Measurements from ENCODE around the gene TBXAS1. TPM values are rescaled to one million over a fixed set of nuclear protein-coding genes. Genes with fewer than 3 reads are reported as not detected.

TBXAS1 gene
- total RNA-seq, 1 experiment from 2014 or later: 2.2 TPM

GRCh38 chr7:140039896-140040295 is 210.8 kb downstream of the TBXAS1 start:
- H3K4me3 ChIP-seq: no peak overlapping the region
- ChIA-PET POLR2A (ENCODE audit: unreplicated experiment) (no interaction called here), CTCF (no interaction called here)
- H3K79me2 ChIP-seq (ENCODE audit: low read depth): no peaks in the 10 kb centered on the region
- no peaks in the 10 kb centered on the region for H4K20me1 ChIP-seq (ENCODE audit: insufficient read depth)
- H3K9me3 ChIP-seq (ENCODE audit: insufficient read depth, low read depth): no peaks in the 10 kb centered on the region
- no peaks in the 10 kb centered on the region for H3F3A ChIP-seq (ENCODE audit: insufficient read depth, low read depth)
- BruUV-seq (replicated peaks): no TSS peak
- H2AFZ ChIP-seq: no peak overlapping the region
- intact Hi-C loops (cut with micrococcal nuclease; ENCODE audit: unreplicated experiment): no loop called here
- no peak for DNase-seq
- no peaks in the 10 kb centered on the region for H3K4me1 ChIP-seq (replicated peaks; ENCODE audit: insufficient read depth)
- no peak for TF ChIP-seq CTCF (conservative IDR thresholded peaks at IDR 0.05)
- TF ChIP-seq EZH2 (IDR thresholded peaks at IDR 0.05; ENCODE audit: low read depth): no peak
- no peak overlapping the region for H3K4me2 ChIP-seq
- 0 out of 2 replicates have a peak, but pooled peaks cover 3% of the 10 kb centered on the region for H3K36me3 ChIP-seq (ENCODE audit: low read depth)
- no peak overlapping the region for H3K27ac ChIP-seq
- no peaks in the 10 kb centered on the region for H3K27me3 ChIP-seq (ENCODE audit: insufficient read depth, low read depth)
- H3K9me2 ChIP-seq (ENCODE audit: insufficient read depth): no peaks in the 10 kb centered on the region

- H3K36me3 ChIP-seq (ENCODE audit: low read depth): 0 out of 2 replicates have a peak, but pooled peaks cover 3% of the 10 kb centered on the region
- no peak overlapping the region for H3K4me2 ChIP-seq
- intact Hi-C loops (cut with micrococcal nuclease; ENCODE audit: unreplicated experiment): no loop called here
- no peaks in the 10 kb centered on the region for H3K4me1 ChIP-seq (replicated peaks; ENCODE audit: insufficient read depth)
- no peaks in the 10 kb centered on the region for H3F3A ChIP-seq (ENCODE audit: insufficient read depth, low read depth)
- no peak overlapping the region for H3K4me3 ChIP-seq
- H3K9me2 ChIP-seq (ENCODE audit: insufficient read depth): no peaks in the 10 kb centered on the region
- ChIA-PET CTCF (no interaction called here), POLR2A (ENCODE audit: unreplicated experiment) (no interaction called here)
- no peaks in the 10 kb centered on the region for H3K9me3 ChIP-seq (ENCODE audit: insufficient read depth, low read depth)
- BruUV-seq (replicated peaks): no TSS peak
- TF ChIP-seq CTCF (conservative IDR thresholded peaks at IDR 0.05): no peak
- no peak for TF ChIP-seq EZH2 (IDR thresholded peaks at IDR 0.05; ENCODE audit: low read depth)
- no peak overlapping the region for H3K27ac ChIP-seq
- no peaks in the 10 kb centered on the region for H4K20me1 ChIP-seq (ENCODE audit: insufficient read depth)
- no peaks in the 10 kb centered on the region for H3K79me2 ChIP-seq (ENCODE audit: low read depth)
- no peak for DNase-seq
- H2AFZ ChIP-seq: no peak overlapping the region
- no peaks in the 10 kb centered on the region for H3K27me3 ChIP-seq (ENCODE audit: insufficient read depth, low read depth)
Measured at GRCh38 chr7:140041659-140042385, 212.8 kb downstream of the TBXAS1 start.

GRCh38 chr7:140042386-140042670 is 213.3 kb downstream of the TBXAS1 start:
- Histone ChIP-seq H3K4me2 (no peak overlapping the region), H3K79me2 (ENCODE audit: low read depth) (no peaks in the 10 kb centered on the region), H3K4me3 (no peak overlapping the region), H3K9me3 (ENCODE audit: insufficient read depth, low read depth) (no peaks in the 10 kb centered on the region), H3K27me3 (ENCODE audit: insufficient read depth, low read depth) (no peaks in the 10 kb centered on the region), H4K20me1 (ENCODE audit: insufficient read depth) (no peaks in the 10 kb centered on the region), H3K9me2 (ENCODE audit: insufficient read depth) (no peaks in the 10 kb centered on the region), H2AFZ (no peak overlapping the region), H3K36me3 (ENCODE audit: low read depth) (0 out of 2 replicates have a peak, but pooled peaks cover 3% of the 10 kb centered on the region), H3F3A (ENCODE audit: insufficient read depth, low read depth) (no peaks in the 10 kb centered on the region), H3K27ac (no peak overlapping the region), H3K4me1 (replicated peaks; ENCODE audit: insufficient read depth) (no peaks in the 10 kb centered on the region)
- BruUV-seq (replicated peaks): no TSS peak
- ChIA-PET POLR2A (ENCODE audit: unreplicated experiment) (no interaction called here), CTCF (no interaction called here)
- intact Hi-C loops (cut with micrococcal nuclease; ENCODE audit: unreplicated experiment): no loop called here
- TF ChIP-seq EZH2 (IDR thresholded peaks at IDR 0.05; ENCODE audit: low read depth) (no peak), CTCF (conservative IDR thresholded peaks at IDR 0.05) (no peak)
- no peak for DNase-seq
